Iris pigment epithelial cell (primary cell): ENCODE data around the gene SMKR1.
A peak's percentile ranks its signal among the peaks of the same experiment; 100 is the strongest.
"Not testable (repeated sequence)": the region's sequence is repeated elsewhere in the genome, so short reads cannot be mapped to it uniquely, and the experiment has no call there.

Experiments used
- DNase-seq: peaks from one replicate; pipeline ENCODE4 v3.0.0-alpha.2; 2011; ENCODE audit warnings: low read depth

Gene SMKR1

GRCh38 chr7:129501760-129502707, at the start of gene SMKR1:
Gene SMKR1 (plus strand): TSS chr7:129502531. CDS start chr7:129502825, 294 bp downstream.
- DNase-seq = peak; percentile 53

DNA sequence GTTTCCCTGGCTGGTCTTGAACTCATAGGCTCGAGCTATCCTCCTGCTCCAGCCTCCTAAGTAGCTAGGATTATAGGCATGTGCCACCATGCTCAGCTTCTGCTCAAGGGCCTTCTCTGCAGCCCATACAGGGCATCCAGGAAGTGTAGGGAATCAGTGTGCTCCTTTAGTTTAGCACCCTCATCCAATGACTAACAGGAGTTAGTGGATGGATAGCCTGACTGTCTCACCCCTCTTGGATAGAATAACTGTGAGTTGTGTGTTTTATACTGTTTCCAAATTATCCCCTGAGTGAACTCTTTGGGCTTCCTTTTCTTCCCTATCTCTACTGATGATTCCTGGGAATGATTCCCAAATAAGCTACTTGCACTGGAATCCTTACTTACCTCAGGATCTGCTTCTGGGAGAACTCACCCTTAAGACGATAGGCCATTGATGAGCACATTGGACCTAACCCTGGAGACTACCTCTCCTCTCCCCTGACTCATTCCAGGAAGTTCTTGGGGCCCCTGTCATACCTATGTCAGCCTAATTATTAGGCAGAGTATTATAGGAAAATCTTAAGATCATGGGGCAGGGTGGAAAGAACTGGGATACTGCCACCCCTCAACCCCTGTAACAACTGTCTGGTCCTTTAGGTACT, 49.6 kb upstream of the SMKR1 start:
- DNase-seq = no peak

GRCh38 chr7:129453510-129454248, 48.7 kb upstream of the SMKR1 start:
- DNase-seq = no peak

DNA sequence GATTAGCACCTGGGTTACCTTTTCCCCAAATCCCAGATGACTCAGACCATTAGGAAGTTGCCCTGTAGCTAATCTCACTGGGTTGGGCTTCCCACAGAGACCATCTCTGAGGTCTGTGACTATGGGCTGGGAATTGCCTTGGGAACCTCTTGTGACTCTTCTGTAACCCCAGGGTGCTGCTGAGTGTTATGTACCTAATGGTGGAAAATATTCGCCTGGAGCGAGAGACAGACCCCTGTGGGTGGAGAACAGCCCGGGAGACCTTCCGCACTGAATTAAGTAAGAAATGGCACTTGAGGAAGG, 48.1 kb upstream of the SMKR1 start:
- no peak for DNase-seq

- no peak for DNase-seq
Measured at GRCh38 chr7:129456421-129456820, 45.9 kb upstream of the SMKR1 start.

DNA sequence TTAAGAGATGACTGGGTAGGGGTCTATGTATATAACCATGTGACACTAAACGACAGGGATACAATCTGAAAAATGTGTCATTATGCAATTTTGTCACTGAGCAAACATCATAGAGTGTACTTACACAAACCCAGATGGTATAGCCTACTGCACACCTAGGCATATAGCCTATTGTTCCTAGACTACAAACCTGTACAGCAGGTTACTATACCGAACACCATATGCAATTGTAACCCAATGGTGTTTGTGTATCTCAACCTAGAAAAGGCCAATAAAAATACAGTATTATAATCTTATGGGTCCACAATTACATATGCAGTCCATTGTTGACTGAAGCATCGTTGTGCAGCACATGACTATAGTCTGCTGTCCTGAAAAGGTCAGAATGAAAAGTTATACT, 45.2 kb upstream of the SMKR1 start:
- DNase-seq = no peak

DNA sequence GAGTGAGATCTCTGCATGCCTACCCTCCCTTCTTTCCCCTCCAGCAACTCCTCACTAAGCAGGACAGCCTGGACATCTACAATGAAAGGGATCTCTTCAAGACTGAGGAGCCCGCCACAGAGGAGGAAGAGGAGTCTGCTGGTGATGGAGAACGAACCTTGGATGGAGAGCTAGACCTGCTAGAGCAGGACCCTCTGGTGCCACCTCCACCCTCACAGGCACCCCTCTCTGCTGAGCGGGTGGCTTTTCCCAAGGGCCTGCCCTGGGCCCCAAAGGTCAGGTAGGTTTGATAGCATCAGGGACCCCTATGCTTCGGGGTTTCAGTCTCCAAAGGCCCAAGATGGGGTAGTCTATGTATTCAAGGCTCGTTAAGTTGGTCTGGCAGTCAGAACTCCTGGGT, 44.2 kb upstream of the SMKR1 start:
- no peak for DNase-seq

GRCh38 chr7:129461809-129462208, 40.5 kb upstream of the SMKR1 start:
- no peak for DNase-seq

DNA sequence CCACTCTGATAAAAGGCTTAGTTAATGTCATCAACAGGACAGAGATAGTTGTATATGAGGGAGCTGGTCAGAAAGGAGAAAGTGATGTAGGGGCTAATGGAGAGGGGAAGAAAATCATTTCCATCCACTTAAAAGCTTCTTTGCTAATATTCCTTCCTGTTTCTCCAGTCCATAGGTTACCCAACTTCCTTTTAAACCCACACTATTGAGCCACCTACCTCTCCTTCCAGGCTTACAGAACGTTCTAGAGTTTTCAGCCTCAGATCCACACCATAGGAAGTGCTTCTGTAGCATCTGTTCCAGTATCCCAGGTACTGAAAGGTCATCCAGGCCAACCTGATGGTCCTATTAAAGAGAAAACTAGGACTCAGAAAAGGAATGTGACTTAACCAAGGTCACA, 39.9 kb upstream of the SMKR1 start:
- DNase-seq = no peak

GRCh38 chr7:129464194-129464593, 38.1 kb upstream of the SMKR1 start:
- DNase-seq = no peak

DNA sequence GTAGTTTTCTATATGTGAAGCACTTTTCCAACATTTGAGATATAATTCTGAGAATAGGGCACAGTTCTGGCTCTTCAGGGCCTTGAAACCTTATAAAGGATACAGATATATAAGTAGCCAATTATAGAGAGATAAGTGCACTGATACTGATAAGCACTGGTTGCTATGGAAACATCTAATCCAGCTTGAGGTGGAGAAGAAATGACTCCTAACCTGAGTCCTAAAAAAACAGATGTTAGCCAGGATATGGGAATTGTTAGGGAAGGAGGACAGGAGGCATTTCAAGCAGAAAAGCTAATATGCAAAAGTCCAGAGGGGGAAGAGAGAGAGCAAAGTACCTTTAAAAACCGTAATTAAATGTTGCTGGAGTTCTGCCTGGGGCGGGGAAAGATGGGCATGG, 37.3 kb upstream of the SMKR1 start:
- DNase-seq = no peak

- DNase-seq = no peak
Measured at GRCh38 chr7:129466796-129467195, 35.5 kb upstream of the SMKR1 start.

- peak; percentile 81 for DNase-seq
Measured at GRCh38 chr7:129468087-129468486, 34.2 kb upstream of the SMKR1 start.

- no peak for DNase-seq
Measured at GRCh38 chr7:129468547-129468946, 33.8 kb upstream of the SMKR1 start.

DNA sequence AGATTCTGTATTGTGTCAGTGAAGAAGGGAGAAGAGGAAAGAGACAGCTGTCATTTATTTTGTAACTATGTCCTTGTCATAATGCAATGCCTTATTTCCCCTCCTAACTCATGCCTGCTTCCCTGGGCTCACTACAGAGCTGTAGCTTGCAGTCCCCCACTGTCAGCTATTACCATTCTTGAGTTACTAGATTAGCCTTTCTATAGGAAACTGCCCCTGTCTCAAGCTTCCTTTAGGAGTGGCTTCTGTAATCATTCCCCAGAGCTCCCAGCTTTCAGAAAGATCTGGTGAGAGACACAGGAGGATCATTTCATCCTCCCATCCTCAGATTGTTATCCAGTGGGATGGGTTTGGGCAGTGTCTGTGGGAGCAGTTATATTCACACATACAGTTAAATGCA, 32.4 kb upstream of the SMKR1 start:
- DNase-seq = no peak

GRCh38 chr7:129470411-129470810, 31.9 kb upstream of the SMKR1 start:
- no peak for DNase-seq

DNA sequence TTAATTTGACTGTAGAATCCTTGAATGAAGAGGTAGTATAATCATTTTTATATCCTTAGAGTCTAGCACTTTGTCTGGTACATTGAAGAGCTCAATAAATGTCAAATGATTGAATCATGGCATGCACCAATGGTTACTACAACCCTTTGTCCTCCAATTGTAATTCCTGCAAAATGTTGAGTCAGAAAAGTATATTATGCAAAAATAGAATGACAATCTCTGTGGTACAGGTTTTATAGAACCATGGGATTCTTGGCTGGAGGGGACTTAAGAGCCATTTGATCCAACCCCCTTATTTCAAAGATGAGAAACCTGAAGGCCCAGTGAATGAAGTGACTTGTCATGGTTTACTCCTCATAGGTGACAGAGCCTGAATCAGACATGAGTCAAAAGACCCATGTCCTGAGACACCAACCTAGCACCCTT, 30.9 kb upstream of the SMKR1 start:
- DNase-seq = no peak

GRCh38 chr7:129475931-129476330, 26.4 kb upstream of the SMKR1 start:
- not testable (repeated sequence) for DNase-seq

GRCh38 chr7:129476398-129476797, 25.9 kb upstream of the SMKR1 start:
- not testable (repeated sequence) for DNase-seq

DNA sequence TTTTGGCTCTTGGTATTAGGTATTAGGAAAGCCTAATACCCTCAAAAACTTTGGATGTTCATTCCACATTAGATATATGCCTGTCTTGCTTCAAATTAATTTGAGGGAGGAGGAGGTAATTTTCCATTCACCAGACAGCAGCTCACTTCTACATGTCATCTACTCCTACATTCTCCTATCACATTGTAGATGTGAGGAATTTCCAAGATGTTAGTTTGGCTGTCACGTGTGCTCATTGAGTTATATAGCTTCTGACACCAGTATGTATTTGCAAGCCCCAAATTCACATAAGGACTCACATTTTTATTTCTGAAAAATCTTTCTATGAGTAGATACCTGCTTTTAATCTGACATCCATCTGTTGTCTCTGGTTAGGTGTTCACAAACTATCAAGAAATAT, 22.5 kb upstream of the SMKR1 start:
- no peak for DNase-seq

GRCh38 chr7:129480674-129481363, 21.5 kb upstream of the SMKR1 start:
- peak; percentile 58 for DNase-seq

GRCh38 chr7:129481376-129481775, 21.0 kb upstream of the SMKR1 start:
- DNase-seq = not testable (repeated sequence)
